CD4-positive, alpha-beta T cell treated with Interleukin-6 for 4 hours (primary cell): ENCODE results near the gene DNAJC5.
"Not testable (repeated sequence)": the region's sequence is repeated elsewhere in the genome, so short reads cannot be mapped to it uniquely, and the experiment has no call there.

ENCODE experiments used
- DNase-seq: peaks from one replicate; pipeline ENCODE4 v3.0.0-alpha.2; 2020; ENCODE audit warnings: mixed read lengths

Gene DNAJC5

DNA sequence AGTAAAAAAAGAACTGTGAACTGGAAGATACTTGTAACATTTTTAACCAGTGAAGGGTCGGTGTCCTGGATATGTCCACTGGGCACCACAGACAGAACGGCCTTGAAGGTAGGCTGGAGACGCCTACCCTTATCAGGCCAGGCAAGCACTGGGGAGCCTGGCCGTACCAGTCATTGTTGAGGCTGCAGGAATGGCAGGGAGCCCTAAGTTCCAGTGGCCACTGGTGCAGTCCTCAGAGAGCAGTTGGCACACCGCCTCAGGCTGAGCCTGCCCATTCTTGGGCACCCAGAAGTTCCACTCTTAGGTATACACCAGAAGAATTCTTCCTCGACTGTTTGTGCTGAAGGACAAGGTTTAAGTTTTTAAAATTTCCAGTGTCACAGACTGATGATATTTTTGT lies 20.5 kb downstream of the DNAJC5 start:
- DNase-seq = no peak

DNA sequence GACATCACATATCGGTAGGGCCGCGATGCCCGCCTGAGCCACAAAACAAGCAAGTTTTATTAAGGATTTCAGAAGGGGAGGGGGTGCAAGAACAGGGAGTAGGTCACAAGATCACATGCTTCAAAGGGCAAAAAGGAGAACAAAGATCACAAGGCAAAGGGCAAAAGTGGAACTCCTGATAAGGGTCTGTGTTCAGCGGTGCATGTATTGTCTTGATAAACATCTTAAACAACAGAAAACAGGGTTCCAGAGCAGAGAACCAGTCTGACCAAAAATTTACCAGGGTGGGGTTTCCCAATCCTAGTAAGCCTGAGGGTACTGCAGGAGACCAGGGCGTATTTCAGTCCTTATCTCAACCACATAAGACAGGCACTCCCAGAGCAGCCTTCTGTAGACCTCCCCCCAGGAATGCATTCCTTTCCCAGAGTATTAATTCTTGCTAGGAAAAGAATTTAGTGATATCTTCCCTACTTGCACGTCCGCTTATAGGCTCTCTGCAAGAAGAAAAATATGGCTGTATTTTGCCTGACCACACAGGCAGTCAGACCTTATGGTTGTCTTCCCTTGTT lies 21.5 kb downstream of the DNAJC5 start:
- DNase-seq = not testable (repeated sequence)

DNA sequence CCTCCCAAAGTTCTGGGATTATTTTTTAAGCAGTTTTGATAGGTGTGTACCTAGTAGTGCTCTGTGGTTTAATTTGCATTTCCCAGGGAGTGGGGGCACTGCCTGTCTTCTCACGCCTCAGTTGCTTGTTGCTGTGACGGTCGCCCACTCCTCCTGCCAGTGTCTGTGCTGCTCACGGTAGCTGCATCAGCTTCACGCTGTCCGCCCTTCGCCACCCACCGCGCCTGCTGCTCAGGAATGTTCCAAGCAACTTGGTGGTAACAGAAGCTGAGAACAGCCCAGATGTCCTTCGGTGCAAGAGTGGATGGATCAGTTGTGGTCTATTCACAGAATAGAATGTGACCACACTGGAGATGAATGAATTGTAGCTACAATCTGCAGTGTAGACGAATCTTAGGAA lies 22.9 kb downstream of the DNAJC5 start:
- DNase-seq = no peak

DNA sequence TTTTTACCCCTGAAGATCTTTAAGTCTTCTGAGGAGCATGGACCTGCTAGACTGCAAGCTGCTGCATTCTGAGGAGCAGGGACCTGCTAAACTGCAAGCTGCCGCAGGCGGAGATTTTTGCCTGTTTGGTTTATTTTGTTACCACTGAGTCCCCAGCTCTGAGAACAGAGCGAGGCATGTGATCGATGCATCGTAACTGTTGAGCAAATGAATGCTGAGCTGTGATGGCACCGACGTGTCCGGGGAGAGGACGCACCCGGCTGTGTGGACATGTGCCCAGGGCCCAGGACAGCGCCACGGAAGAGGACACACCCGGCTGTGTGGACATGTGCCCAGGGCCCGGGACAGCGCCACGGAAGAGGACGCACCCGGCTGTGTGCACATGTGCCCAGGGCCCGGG lies 24.2 kb downstream of the DNAJC5 start:
- no peak for DNase-seq

DNA sequence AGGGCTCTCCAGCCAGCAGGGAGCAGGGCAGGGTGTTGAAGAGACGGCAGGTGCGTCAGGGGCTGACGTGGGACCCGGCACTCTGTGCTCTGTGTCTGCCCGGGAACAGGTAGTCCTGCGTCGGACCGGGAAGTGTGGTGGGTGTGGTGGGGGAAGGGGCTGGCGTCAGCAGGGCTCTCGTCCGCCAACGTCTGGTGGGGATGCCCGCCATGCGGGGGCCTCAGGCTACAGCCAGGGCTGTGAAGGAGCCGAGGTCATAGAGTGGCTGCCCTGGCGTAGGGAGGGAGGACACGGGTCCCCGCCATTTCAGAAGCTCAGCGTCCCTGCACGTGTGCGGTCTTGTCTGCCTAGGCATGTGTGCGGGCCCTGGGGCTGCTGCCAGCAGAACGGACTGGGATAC lies 25.3 kb downstream of the DNAJC5 start:
- DNase-seq = no peak

DNA sequence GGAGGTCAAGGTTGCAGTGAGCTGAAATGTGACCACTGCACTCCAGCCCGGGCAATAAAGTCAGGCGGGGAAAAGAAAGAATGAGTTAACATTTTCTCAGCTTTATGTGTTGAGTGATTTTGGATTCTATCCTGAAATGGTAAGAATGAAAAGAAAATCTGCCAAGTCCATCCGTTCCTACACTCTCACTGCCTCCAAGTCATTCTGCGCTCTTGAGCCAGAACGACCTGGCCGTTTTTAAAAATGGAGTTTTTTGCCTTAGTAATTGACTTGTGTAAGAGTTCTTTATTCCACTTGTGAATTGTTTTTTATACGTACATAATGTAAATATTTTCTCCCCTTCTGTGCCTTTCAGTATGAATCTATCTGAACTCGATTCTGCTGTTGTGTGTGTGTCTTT lies 28.7 kb downstream of the DNAJC5 start:
- no peak for DNase-seq

DNA sequence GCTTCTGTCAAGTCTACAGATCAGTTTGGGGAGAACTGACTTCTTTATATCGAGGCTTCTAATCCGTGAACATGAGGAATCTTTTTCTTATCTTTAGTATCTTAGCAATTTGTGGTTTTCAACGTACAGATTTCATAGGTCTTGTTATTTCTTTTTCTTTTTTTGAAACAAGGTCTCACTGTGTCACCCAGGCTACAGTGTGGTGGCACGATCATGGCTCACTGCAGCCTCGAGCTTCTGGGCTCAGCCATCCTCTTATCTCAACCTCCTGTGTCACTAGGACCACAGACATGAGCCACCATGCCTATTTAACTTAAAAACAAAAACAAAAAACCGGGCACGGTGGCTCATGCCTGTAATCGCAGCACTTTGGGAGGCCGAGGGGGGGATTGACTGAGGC lies 29.3 kb downstream of the DNAJC5 start:
- DNase-seq = no peak

DNA sequence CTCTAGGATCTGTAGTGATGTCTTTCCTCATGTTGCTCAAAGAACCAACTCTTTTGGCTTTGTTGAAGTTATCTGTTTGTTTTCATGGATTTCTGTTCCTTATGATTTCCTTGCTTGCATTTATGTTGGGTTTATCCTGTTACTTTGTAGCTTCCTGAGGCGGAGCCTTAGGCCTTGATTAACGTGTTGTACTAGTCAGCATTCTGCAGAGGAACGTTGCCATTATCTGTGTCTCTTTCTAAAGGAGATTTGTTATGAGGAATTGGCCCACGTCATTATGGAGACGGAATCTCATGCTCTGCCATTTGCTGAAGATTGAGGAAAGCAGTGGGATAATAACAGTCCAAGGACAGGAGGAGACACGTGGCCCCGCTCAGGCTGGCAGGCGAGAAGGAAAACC lies 31.4 kb downstream of the DNAJC5 start:
- DNase-seq = no peak

DNA sequence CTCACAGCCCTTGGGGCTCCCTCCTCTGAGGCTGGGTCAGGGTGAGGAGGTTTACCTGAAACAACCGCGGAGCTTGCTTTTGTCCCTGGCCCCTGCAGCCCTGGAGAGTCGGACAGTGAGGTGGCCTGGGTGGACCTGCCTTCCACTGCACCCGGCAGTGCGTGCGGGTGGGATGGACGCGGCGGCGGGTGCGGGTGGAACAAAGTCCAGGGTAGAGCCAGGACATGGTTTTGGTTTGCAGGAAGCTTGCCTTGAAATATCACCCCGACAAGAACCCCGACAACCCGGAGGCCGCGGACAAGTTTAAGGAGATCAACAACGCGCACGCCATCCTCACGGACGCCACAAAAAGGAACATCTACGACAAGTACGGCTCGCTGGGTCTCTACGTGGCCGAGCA lies 34.1 kb downstream of the DNAJC5 start:
- no peak for DNase-seq

DNA sequence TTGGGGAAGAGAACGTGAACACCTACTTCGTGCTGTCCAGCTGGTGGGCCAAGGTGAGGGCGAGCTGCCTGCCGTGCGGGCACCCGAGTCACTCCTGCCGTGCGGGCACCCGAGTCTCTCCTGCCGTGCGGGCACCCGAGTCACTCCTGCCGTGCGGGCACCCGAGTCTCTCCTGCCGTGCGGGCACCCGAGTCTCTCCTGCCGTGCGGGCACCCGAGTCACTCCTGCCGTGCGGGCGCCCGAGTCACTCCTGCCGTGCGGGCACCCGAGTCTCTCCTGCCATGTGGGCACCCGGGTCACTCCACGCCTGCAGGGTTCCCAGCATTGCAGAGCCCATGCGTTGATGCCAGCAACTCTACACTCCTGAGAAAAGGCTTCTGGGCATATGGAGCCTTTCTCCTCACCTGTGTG lies 34.6 kb downstream of the DNAJC5 start:
- DNase-seq = not testable (repeated sequence)

DNA sequence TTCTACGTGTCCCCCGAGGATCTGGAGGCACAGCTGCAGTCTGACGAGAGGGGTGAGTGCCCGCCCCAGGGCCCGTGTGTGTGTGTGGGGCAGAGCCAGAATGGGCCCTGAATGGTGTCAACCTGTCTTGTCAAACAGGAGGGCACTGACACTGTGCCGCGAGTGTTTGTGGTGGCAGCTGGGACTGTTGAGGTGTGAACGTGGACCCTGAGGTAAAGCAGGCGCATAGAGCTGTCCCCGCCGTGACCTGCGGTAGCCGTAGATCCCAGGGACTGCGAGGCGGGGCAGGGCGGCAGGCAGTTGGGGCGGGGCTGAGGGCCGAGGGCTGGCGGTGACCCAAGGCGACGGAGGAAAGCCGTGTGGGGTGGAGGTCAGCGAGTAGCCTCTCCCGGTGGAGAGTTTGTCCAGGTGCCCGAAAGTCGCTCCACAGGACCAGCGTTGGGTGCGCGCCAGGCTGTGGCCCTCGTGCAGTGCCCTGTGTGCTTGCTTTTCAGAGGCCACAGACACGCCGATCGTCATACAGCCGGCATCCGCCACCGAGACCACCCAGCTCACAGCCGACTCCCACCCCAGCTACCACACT lies 36.1 kb downstream of the DNAJC5 start:
- DNase-seq = no peak

DNA sequence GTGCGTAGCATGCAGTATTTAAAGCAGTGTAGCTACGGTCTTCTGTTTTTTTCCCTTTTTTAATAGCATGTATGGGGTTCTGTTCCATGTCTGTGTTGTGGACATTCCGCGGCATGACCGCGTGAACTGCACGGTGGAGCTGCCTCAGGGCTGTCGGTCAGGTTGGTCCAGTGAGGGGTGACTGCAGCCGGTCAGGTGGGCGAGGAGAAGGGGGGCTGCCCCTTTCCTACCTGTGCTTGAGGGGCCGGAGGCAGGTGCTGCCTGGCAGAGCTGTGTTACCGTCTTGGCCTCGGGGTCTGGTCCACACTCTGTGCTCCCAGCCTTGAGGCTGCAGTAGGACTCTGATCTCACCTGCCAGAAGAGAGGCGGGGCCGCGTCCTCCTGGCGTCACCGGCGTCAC lies 36.8 kb downstream of the DNAJC5 start:
- DNase-seq = no peak

DNA sequence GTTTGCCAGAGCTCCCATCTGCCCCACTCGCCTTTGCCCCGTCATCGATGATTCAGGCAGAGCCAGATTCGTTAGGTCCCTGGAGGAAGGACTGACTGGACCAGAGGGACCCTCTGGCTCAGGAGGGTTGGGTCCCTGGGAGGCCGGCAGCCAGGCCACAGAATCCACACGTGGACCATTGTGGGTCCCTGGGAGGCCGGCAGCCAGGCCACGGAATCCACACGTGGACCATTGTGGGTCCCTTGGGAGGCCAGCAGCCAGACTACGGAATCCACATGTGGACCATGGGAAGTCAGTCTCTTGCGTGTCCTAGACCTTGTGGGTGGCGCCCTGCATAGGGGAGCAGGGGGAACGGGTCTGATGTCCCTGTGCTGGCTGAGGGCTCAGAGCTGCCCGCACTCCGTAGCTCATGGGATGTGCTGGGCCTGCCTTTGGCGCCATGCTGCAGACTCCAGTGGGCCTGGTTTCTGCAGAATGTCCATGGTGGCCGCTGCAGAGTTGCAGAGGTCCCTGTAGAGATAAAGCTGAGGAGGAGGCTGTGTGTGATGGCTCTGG lies 37.8 kb downstream of the DNAJC5 start:
- no peak for DNase-seq

DNA sequence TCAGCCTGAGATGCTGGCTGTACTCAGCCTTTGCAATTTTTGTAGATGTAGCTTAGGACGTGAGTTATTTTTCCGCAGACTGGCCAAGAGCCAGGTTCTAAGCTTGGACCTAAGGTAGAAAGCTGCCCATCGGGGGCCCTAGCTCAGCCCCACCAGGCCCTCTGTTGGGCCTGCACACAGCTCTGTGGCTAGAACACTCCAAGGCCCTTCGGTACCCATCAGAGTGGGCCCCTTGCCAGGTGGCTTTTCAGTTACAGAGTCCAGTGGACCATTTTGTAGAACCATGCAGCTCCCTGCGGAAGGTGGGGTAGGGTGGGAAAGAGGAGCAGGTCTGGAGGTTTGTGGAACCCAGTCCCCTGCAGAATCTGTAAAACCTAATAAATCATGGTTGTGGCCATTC lies 38.7 kb downstream of the DNAJC5 start:
- DNase-seq = no peak

DNA sequence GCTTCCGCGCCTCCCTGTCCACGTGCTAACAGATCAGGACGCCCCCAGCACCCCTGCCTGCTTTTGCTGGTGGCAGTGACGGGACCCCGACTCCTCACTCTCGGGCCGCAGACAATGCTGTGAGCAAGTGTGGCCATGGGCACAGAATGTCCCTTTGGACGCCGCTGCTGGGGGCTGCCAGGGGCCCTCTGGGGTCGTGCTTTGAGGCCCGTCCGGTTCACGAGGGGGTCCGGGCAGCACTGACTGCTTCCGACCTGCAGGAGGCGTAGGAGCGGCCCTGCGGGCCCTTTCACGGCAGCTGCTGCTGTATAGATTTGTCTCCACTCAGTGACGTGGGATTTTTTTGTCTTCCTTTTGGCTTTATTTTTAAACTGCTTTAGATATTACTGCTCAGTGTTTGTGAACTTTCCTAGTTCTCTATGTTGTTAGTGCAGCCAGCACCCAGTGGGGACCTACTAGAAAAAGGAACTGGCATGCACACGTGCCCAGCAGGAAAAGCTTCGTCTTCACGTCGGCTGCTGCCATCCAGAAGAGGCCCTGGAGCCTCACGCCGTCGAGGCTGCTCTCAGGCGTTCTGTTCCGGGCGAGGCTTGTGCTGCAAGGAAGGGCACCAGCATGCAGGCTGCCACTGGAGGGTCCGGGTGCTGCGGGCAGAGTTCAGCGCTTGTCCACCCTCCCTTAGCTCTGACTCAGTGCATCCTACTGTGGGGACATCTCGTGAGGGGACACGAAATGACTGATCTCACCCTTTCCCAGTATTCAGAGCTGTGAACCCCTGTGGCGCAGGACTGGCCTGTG lies 39.5 kb downstream of the DNAJC5 start:
- DNase-seq = no peak

DNA sequence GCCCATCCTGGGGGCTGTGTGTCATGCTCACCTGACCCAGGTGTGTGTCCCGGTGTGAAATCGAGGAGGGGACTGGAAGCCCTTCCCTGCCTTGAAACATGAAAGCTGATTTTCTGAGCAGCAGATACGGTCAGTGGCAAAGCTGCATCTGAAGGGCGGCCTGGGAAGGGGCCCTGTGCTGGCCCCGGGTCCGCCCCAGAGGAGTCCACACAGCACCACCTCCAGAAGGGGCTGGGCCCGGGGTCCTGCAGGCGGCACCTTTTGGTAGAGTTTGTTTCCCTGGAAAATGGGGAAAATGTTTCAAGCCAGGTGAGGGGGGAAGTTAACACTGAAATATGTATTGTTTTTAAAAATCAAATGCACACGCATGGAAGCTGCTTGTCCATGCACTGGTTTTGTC lies 40.5 kb downstream of the DNAJC5 start:
- no peak for DNase-seq

DNA sequence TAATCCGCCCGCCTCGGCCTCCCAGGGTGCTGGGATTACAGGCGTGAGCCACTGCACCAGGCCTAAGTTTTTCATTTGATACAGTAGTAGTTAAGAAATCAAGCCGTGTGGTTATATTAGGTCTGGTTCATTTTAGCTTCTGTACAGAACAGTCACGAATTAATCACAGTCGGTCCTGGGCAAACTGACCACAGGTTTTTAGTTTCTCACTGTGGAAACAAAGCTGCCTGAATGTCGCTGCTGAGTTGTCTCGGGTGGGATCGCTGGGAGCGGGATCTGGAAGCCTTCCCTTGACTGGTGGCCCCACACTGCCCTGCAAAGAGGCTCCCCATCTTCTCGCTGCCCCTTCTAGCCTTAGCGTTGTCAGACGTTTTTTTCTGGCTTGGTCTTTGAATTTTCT lies 42.7 kb downstream of the DNAJC5 start:
- DNase-seq = no peak

DNA sequence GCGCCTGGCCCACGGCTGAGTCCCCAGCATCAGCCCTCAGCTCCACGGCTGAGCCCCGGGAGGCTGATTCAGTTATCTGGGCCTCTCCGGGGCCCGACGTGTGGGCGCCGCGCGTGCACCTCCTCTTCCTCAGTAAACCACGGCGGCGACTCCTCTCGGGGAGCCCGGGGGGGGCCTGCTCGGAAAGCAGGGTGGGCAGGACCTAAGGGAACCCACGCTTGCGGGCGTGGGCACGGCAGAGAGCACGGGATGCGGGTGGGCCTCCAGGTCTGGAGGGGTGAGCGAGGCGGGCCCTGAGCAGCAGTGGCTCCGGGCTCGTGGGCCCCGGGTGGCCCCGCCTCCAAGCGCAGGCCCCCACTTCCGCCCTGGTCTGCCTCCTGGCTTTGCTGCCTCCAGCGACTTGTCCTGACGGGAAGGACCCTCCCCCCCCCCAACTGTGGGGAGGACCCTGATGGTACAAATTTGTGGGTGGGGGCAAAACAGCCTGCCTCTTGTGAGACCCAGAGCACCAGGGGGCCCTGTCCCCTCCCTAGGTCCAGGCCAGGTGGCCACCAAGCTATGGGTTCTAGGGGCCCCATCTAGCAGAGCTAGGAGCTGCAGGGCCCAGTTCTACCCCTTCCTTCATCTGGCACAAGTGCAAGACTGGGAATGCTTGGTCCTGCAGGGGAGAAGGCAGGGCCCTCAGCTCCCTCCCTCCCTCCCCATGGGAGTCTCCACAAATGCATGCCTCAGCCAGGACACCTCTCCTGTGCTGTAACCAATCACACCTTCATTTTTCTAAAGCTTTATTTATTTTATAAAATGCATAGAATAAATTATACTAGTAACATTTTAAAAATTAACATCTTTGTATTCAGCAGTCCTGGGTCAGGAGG lies 44.4 kb downstream of the DNAJC5 start:
- peak; percentile 22 for DNase-seq

DNA sequence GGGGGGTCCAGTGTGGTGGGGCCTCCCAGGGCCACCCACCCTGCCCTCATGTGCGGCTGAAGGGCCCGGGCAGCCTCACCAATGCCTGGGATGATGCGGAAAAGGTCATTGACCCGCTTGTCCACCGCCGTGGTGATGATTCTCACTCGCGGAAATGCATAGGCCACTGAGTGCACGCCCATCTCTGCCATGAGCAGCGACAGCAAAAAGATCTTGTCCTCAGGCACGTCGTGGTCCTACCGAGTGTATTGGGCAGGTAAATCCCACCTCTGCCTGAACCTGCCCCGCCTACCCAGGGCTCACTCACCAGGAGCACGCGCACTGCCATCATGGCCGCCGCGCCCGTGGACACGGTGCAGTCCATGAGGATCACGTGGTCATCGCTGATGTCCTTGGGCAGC lies 45.1 kb downstream of the DNAJC5 start:
- no peak for DNase-seq

DNA sequence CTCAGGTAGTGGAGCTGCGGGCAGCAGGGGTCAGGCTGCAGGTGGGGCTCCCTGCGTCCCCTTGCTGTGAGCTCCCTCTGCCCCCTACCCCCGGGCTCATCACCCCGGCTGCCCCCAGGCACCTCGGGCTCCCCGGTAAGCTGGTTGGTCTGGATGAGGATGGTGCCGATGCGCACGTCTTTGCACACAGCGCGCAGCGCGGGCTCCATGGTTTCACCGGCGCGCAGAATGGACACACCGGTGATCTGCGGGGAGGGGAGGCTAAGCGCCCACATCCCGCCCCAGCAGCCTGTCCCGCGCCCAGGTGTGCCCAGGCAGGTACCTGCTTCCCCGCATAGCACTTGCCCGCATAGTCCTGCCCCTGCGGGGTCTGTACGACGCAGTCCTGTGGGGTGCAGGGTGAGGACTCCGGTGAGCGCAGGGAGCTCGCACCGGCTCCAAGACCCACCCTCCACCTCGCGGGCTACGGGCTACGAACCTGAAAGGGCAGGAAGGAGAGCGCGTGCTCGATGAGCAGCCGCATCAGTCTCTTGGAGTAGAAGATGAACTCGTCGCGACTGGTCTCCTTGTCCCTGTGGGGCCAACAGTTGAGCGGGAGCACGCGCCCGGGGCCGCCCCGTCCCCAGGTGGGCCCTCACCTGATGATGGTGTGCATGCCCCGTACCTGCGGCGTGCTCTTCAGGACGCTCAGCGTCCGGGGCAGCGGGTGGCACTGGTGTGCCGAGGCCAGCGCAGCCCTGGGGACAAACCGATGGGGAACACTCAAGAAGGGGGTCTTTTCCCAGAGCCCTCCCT lies 45.7 kb downstream of the DNAJC5 start:
- DNase-seq = no peak

DNA sequence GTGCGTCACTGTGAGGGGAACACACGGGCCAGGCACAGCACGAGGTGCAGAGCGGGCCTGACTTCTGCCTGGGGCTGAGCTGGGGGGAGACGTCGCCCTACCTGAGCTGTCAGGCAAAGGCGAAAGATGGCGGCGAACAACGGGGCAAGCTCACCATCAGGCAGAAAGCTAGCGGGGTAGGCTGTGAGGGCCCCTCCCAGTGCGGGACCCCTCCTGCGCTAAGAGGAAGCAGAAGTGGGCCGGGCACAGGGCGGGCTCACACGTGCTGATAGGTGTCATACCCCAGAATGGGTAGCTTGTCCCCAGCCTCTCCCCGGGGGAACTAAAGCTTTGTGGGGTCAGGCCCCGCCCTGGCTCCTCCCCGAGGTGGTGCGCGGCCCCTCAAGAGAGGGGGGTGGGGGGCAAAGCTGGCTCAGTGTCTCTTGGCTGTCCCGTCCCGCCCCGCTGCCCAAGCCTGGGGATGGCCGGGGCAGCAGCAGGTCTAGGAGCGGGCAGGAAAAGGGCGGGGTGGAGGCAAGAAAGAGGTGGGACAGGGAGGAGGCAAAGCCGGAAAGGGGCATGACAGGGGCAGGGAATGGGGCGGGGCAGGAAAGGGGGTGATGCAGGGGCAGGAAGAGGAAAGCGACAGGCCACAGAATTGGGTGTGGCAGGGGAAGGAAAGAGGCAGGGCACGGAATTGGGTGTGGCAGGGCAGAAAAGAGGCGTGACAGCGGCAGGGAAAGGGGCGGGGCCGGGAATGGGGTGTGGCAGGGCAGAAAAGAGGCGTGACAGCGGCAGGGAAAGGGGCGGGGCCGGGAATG lies 46.6 kb downstream of the DNAJC5 start:
- peak; percentile 92 for DNase-seq
